Testis (tissue), 3 donors: Measurements from ENCODE around the gene CPA1. TPM values are rescaled to one million over a fixed set of nuclear protein-coding genes. Genes with fewer than 3 reads are reported as not detected.

Source experiments
- DNase-seq: peaks from one replicate; pipeline ENCODE4 v3.0.0-alpha.2; 2019
- H3K27ac ChIP-seq, 2 donors: fragments of 200-600 bp; sonication (generic); one replicate each; pipeline ENCODE4 v1.5.1; 2019
- H3K27me3 ChIP-seq: fragments of 200-600 bp; sonication (generic); one replicate; pipeline ENCODE4 v1.5.1; 2019
- H3K36me3 ChIP-seq: fragments of 200-600 bp; sonication (generic); one replicate; pipeline ENCODE4 v1.5.1; 2017; ENCODE audit warnings: low read depth; ENCODE audit errors: missing control alignments
- H3K4me1 ChIP-seq: fragments of 200-600 bp; sonication (generic); one replicate; pipeline ENCODE4 v1.5.1; 2019
- H3K4me3 ChIP-seq, 2 donors: fragments of 200-600 bp; sonication (generic); one replicate each; pipeline ENCODE4 v1.5.1; 2017 to 2019
- H3K9me3 ChIP-seq: fragments of 200-600 bp; sonication (generic); one replicate; pipeline ENCODE4 v1.5.1; 2017
- POLR2A ChIP-seq: fragments of 450-650 bp; IDR thresholded peaks from one replicate; pipeline ENCODE4 v1.6.1; 2017; ENCODE audit warnings: antibody characterized with exemption, mild to moderate bottlenecking, moderate library complexity
- whole genome bisulfite sequencing, 2 donors: methylation state at CpG; one replicate each; pipeline ENCODE4 v1.1.5; 2018; 5-methylcytosine and 5-hydroxymethylcytosine counted together
- intact Hi-C: fragments of 100-400 bp; cut with DNase I; formaldehyde crosslinking; loops from one replicate; pipeline ENCODE4 v1.15.1; 2023; ENCODE audit warnings: low total_unique reads
- polyA plus RNA-seq: library from polyadenylated mRNA; stranded (reverse); fragments of 350-450 nt; fragmentation: Illumina TruSeq; extraction: RNeasy Lipid Tissue Mini Kit (QIAGEN cat#74804); gene quantifications from one replicate; pipeline ENCODE4 v1.2.3, GENCODE V29; 2014; ENCODE audit warnings: low read depth, low replicate concordance; ENCODE audit not compliant: insufficient read depth
- total RNA-seq, 2 donors: library from RNA; depleted of rRNA; stranded (reverse); fragments of >200 nt; gene quantifications; one replicate each; pipeline ENCODE4 v1.2.3, GENCODE V29; 2016
- TF ChIP-seq, protein P1 (sequence below), 3 experiments: fragments of 450-650 bp in 2 of 3; fragments of 200-600 bp in 1 of 3; sonication (generic) in 1 of 3; IDR thresholded peaks; one replicate each; pipeline ENCODE4 v1.5.1; 2016 to 2019; ENCODE audit warnings: antibody characterized with exemption in 3 of 3, mild to moderate bottlenecking in 2 of 3, moderate library complexity in 1 of 3

Gene CPA1
- total and polyA plus RNA-seq, 3 donors from 2014 or later: 2.5 to 3.9 (median 3.0) TPM

DNA sequence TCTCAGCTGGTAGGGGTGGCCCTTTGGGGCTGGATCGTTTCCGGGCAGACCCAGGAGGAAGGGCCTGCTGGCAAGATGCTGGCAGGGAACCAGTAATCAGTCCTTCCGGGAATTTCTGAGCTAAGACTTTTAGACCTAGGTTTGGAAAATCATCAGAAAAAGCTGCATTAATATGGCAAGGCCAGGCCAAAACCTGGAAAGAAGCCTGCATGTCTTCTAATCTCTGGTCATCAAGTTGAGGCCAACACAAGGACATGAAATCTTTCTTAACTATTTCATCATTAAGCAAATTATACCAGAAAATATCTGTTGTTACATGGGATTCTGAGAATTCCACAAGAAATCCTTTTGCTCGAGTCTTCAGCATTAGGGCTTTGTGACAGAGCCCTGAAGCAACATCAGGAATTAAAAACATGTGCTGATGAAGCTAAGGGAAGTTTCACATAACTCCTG is 19.9 kb downstream of the CPA1 start:
- Histone ChIP-seq H3K27ac (peak overlapping the region in 1 of 2 donors; percentile 24), H3K27me3 (no peaks in the 10 kb centered on the region), H3K36me3 (no peaks in the 10 kb centered on the region), H3K4me1 (peaks cover 8% of the 10 kb centered on the region), H3K4me3 (no peak overlapping the region), H3K9me3 (no peaks in the 10 kb centered on the region)
- TF ChIP-seq, protein P1, sequence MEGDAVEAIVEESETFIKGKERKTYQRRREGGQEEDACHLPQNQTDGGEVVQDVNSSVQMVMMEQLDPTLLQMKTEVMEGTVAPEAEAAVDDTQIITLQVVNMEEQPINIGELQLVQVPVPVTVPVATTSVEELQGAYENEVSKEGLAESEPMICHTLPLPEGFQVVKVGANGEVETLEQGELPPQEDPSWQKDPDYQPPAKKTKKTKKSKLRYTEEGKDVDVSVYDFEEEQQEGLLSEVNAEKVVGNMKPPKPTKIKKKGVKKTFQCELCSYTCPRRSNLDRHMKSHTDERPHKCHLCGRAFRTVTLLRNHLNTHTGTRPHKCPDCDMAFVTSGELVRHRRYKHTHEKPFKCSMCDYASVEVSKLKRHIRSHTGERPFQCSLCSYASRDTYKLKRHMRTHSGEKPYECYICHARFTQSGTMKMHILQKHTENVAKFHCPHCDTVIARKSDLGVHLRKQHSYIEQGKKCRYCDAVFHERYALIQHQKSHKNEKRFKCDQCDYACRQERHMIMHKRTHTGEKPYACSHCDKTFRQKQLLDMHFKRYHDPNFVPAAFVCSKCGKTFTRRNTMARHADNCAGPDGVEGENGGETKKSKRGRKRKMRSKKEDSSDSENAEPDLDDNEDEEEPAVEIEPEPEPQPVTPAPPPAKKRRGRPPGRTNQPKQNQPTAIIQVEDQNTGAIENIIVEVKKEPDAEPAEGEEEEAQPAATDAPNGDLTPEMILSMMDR (IDR thresholded peaks at IDR 0.05): no peak
- TF ChIP-seq POLR2A: no peak
- intact Hi-C loops: no loop called here
- WGBS, 2 donors: 40 to 59% methylated on average over 4 of the region's 4 CpGs
- DNase-seq: no peak

DNA sequence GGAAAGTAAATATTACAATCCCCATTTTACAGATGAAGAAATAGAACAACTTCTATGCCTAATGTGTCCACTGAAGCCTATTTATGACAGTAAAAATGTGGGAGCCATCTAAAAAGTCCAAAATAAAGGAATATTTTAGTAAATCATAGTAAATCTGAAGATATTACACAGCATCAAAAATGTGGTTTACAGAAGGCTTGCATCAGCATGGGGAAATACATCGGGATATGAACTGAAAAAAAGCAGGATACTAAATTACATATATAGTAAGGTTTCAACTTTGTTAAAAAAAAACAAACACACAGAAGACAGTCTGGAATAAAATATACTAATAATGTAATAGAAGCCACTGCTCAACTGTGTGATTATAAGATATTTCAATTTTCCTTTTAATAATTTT is 20.8 kb downstream of the CPA1 start:
- intact Hi-C loops: no loop called here
- H3K27ac ChIP-seq: peak overlapping the region in 1 of 2 donors; percentile 24
- WGBS, 2 donors: 88 to 91% methylated on average over 1 of the region's 1 CpG

DNA sequence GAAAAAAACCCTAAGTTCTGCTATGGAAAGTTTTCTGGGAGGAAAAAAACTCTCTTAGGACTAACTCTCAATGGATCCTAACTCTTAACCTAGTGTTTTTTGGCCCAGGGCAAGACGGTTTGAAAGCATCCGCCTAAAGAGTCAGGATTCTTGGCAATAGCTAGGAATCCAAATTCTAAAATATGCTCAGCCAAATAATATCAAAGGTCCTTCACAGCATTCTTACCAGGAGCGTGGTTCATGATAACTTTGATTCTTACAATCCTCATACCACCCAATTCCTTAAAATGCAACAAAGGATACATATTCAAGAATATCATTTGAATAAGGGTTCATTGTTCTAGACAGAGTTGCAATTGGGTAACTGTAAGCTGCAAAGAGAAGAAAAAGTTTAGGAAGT is 21.3 kb downstream of the CPA1 start:
- H3K4me1 ChIP-seq: peaks cover 8% of the 10 kb centered on the region
- 39 to 45% methylated on average over 3 of the region's 3 CpGs for WGBS, 2 donors
- TF ChIP-seq, protein P1 (IDR thresholded peaks at IDR 0.05): no peak
- no peak for TF ChIP-seq POLR2A
- no peaks in the 10 kb centered on the region for H3K9me3 ChIP-seq
- no peaks in the 10 kb centered on the region for H3K27me3 ChIP-seq
- intact Hi-C loops: no loop called here
- no peak overlapping the region for H3K27ac ChIP-seq
- H3K36me3 ChIP-seq: no peaks in the 10 kb centered on the region
- no peak for DNase-seq
- H3K4me3 ChIP-seq: no peak overlapping the region

More for the DNA sequence above, 20.8 kb downstream of the CPA1 start:
- Histone ChIP-seq H3K27me3 (no peaks in the 10 kb centered on the region), H3K9me3 (no peaks in the 10 kb centered on the region), H3K4me3 (no peak overlapping the region), H3K36me3 (no peaks in the 10 kb centered on the region), H3K4me1 (peaks cover 8% of the 10 kb centered on the region)
- TF ChIP-seq, protein P1 (IDR thresholded peaks at IDR 0.05): no peak
- no peak for TF ChIP-seq POLR2A
- DNase-seq: no peak

DNA sequence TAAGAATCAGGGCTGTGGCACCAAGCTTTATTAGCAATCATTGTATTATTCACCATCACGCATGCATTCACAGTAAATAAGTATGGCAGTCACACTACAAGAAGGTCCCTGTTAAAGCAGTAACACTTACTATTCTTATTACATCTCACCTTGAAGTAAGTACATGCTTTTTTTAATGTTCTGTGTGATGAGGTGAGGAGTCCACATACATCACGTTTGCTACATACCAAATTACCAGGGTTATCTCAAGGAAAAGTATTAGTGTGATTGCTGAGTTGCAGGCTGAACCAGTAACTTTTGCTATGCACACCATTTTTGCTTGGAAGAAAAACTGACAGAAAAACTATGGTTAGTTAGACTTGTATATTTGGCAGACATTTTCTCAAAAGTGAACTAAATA is 24.7 kb downstream of the CPA1 start:
- no peak overlapping the region for H3K27ac ChIP-seq
- 76 to 83% methylated on average over 2 of the region's 2 CpGs for WGBS, 2 donors
- H3K4me1 ChIP-seq: peaks cover 6% of the 10 kb centered on the region
- no peak overlapping the region for H3K4me3 ChIP-seq
- DNase-seq: no peak
- intact Hi-C loops: no loop called here
- H3K9me3 ChIP-seq: no peaks in the 10 kb centered on the region
- TF ChIP-seq, protein P1 (IDR thresholded peaks at IDR 0.05): no peak
- TF ChIP-seq POLR2A: no peak
- H3K27me3 ChIP-seq: no peaks in the 10 kb centered on the region
- no peaks in the 10 kb centered on the region for H3K36me3 ChIP-seq

DNA sequence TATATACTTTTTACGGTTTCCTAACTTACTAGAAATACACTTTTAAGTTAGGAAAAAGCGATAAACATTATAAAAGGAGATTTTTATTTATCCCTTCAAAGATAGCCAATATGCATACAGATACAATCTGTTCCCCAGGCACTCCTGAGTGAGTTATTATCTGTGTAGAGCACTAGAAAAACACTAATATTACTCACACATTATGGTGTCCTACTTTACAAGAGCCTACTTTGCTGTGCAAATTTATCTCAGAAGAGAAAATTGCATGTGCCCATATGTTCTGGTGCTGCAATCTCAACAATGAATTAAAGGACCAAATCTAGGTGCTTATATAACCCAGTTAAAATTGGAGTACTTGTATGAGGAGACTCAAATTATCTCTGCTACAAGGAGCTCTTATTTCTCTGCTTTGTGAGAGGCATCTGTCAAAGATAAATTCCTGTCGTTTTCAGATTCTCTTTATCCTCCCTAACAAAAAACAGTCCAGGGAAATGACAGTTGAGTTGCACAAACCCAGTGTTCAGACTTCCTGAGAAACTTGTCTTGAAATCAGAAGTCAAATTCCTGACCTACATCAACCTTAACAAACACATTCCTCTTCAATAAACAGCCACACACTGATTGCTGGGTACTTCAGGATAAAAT is 28.9 kb downstream of the CPA1 start:
- Histone ChIP-seq H3K4me3 (no peak overlapping the region), H3K36me3 (no peaks in the 10 kb centered on the region), H3K27me3 (no peaks in the 10 kb centered on the region), H3K9me3 (no peaks in the 10 kb centered on the region), H3K4me1 (no peaks in the 10 kb centered on the region), H3K27ac (no peak overlapping the region)
- 68 to 77% methylated on average over 3 of the region's 3 CpGs for WGBS, 2 donors
- intact Hi-C loops: no loop called here
- no peak for DNase-seq
- TF ChIP-seq POLR2A: no peak
- TF ChIP-seq, protein P1 (IDR thresholded peaks at IDR 0.05): no peak
